Heart right ventricle (tissue), 16 donors: ENCODE results near the gene ANTXR1. TPM values are rescaled to one million over a fixed set of nuclear protein-coding genes. Genes with fewer than 3 reads are reported as not detected.

Source experiments
- ATAC-seq, 8 donors: fragments of 200-7000 bp; cut with Tn5 transposase; one replicate each; pipeline ENCODE4 v1.9.1; 2020; ENCODE audit warnings: mild to moderate bottlenecking in 8 of 8, moderate library complexity in 8 of 8, moderate number of reproducible peaks in 1 of 8
- DNase-seq, 2 donors: peaks; one replicate each; pipeline ENCODE4 v3.0.0-alpha.2; 2020
- H3K27ac ChIP-seq, 10 donors: fragments of 200-600 bp; sonication (generic) in 2 of 10; one replicate each; pipeline versions ENCODE4 v1.5.0 to v1.8.0; 2020 to 2022; ENCODE audit warnings: mild to moderate bottlenecking in 3 of 10
- H3K27me3 ChIP-seq, 7 donors: fragments of 200-600 bp; one replicate each; pipeline ENCODE4 v1.8.0; 2021 to 2022; ENCODE audit warnings: mild to moderate bottlenecking in 2 of 7
- H3K36me3 ChIP-seq, 9 donors: fragments of 200-600 bp; sonication (generic) in 1 of 9; one replicate each; pipeline versions ENCODE4 v1.5.0 to v1.8.0; 2020 to 2022; ENCODE audit warnings: mild to moderate bottlenecking in 2 of 9
- H3K4me1 ChIP-seq, 9 donors: fragments of 200-600 bp; sonication (generic) in 1 of 9; one replicate each; pipeline versions ENCODE4 v1.5.0 to v1.8.0; 2020 to 2022; ENCODE audit warnings: mild to moderate bottlenecking in 4 of 9
- H3K4me3 ChIP-seq, 10 donors: fragments of 200-600 bp; sonication (generic) in 2 of 10; one replicate each; pipeline versions ENCODE4 v1.5.0 to v1.8.0; 2020 to 2022; ENCODE audit warnings: mild to moderate bottlenecking in 7 of 10, moderate library complexity in 2 of 10
- H3K9me3 ChIP-seq, 11 donors: fragments of 200-600 bp in 10 of 11; sonication (generic) in 2 of 11; one replicate each; pipeline versions ENCODE4 v1.5.0 to v1.8.0; 2013 to 2022; ENCODE audit warnings: mild to moderate bottlenecking in 2 of 11, control low read depth in 1 of 11, moderate library complexity in 1 of 11
- WGBS, 2 donors: extraction: QIAGEN DNeasy Blood & Tissue Kit; methylation state at CpG; one replicate each; pipeline ENCODE4 v1.1.7; 2013; ENCODE audit warnings: inconsistent platforms in 1 of 2; 5-methylcytosine and 5-hydroxymethylcytosine counted together
- intact Hi-C, 10 donors: fragments of 100-400 bp; cut with DNase I; formaldehyde crosslinking; loops; one replicate each; pipeline versions ENCODE4 v1.11.1 to v1.14.2; 2022
- polyA plus RNA-seq, 2 donors: library from polyadenylated mRNA; stranded (reverse); fragments of 200-250 nt; gene quantifications; one replicate each; pipeline ENCODE4 v1.2.3, GENCODE V29; 2013
- total RNA-seq, 10 donors: library from RNA; stranded (reverse); fragmentation: NEBNext Ultra II Directional in 3 of 10; extraction: Animal tissue kit (Norgen Biotek cat#: 25700) in 3 of 10; gene quantifications; one replicate each; pipeline versions ENCODE4 v1.2.1 to v1.2.4, GENCODE V29; 2021 to 2023
- TF ChIP-seq, protein P1 (sequence below), 9 donors: fragments of 200-600 bp; sonication (generic) in 2 of 9; IDR thresholded peaks; one replicate each; pipeline versions ENCODE4 v1.5.0 to v1.8.0; 2021 to 2022; ENCODE audit warnings: antibody characterized with exemption in 9 of 9, mild to moderate bottlenecking in 5 of 9, moderate library complexity in 1 of 9
- donor health status: Arrhythmogenic right ventricular cardiomyopathy.
- donor health status: ischemic (EF 13 %, LVEDD 7.1; RV severe dilation, severe dysfunction).
- donor health status: healthy with polysubstance abuse.
- donor health status: DM: no; HTN: yes; CAD: no.
- donor health status: DM: no; HTN: no; CAD: no.
- donor health status: ischemic (EF 25% LVEDD 6.9; RV normal size, moderate dysfunction).
- donor health status: ischemic (EF 25% LVEDD 5.7; RV mildly dilated, moderate dysfunction).
- donor health status: healthy.
- donor health status: DM: yes; HTN: yes; CAD: no.
- donor health status: Ischemic cardiomyopathy.
- donor health status: ischemic (EF 35%, LVEDD 5.7; RV mildly dilated, moderate dysfunction).
- donor health status: nonischemic (EF 11% LVEDD 7.7; RV severe dilation, severe dysfunction).
- donor health status: DM: yes; HTN: yes; CAD: no.
- donor health status: PGD.
- donor health status: ischemic (EF 29% LVEDD 5.4; RV normal size, mild dysfunction).
- donor health status: nonischemic (EF 23%, LVEDD 6.1; RV moderate dilation, normal function).

ANTXR1 gene
- total and polyA plus RNA-seq, 12 donors: 8.9 to 33.1 (median 24.1) TPM

DNA sequence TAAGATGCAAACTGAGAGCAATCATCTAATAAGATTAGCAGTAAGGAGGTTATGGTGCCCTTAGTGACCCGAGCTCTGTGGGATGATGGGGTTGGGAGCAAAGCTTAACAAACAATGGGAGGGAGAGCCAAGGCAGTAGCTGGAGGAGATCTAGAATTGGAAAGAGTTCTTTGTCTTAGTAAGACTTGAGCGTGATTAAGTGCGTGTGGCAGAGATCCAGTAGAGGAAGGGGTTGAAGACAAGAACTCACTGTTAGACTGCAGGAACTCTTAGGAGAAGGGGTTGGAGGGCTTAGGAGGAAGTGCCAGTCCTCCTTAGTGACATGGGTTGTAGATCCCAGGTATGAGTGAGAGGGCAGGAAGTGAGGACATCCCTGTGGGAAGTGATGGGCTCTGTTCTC, 189.3 kb downstream of the ANTXR1 start:
- no peak overlapping the region for H3K4me3 ChIP-seq
- peaks cover 0 to under 1% (median 0%) of the 10 kb centered on the region in 9 donors for H3K36me3 ChIP-seq
- H3K9me3 ChIP-seq: peaks cover 0 to 1% (median 0%) of the 10 kb centered on the region in 11 donors
- peaks cover 0 to 34% (median 6%) of the 10 kb centered on the region in 9 donors for H3K4me1 ChIP-seq
- no peaks in the 10 kb centered on the region for H3K27me3 ChIP-seq
- ATAC-seq (peak in 1 of 8 donors; percentile 28), DNase-seq (no peak)
- intact Hi-C loops: no loop called here
- TF ChIP-seq, protein P1, sequence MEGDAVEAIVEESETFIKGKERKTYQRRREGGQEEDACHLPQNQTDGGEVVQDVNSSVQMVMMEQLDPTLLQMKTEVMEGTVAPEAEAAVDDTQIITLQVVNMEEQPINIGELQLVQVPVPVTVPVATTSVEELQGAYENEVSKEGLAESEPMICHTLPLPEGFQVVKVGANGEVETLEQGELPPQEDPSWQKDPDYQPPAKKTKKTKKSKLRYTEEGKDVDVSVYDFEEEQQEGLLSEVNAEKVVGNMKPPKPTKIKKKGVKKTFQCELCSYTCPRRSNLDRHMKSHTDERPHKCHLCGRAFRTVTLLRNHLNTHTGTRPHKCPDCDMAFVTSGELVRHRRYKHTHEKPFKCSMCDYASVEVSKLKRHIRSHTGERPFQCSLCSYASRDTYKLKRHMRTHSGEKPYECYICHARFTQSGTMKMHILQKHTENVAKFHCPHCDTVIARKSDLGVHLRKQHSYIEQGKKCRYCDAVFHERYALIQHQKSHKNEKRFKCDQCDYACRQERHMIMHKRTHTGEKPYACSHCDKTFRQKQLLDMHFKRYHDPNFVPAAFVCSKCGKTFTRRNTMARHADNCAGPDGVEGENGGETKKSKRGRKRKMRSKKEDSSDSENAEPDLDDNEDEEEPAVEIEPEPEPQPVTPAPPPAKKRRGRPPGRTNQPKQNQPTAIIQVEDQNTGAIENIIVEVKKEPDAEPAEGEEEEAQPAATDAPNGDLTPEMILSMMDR (IDR thresholded peaks at IDR 0.05): no peak
- H3K27ac ChIP-seq: peak overlapping the region in 1 of 10 donors; percentile 26
- WGBS, 2 donors: 68 to 78% methylated on average over 3 of the region's 3 CpGs

DNA sequence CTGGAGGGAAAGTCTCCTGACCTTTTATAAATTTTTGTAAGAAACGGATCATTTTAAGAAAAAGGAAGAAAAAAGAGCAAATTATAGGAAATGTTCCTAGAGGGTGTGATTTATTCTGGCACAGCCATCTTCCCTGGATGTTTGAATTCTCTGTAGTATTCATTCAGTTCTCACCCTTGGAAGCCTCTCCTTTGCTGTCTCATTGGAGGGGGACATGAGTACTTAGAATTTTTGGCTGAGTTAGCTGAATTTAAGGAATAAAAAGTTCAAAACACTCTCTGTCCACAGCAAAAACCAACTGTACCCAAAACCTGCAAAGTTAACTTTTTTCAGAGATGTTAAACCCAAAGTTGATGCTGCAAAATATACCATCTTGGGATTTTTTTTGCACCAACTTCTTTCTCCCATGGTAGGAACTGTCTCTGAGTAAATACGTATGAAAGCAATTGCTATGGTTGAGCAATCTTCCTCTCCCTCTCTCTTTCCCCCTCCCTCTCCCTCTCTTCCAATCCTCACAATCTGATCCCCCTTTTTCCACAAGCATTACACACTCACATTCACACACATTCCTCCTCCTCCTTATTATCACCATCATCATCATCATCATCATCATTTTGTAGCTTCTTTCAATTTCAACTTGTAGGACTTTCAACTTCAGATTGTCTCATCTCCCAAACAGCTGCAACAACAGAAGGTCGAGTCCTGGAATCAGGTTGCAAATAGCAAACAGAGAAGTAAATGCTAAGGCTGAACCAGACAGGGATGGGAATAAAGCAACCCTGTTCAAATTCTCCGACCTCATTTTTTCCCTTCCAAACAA, 190.4 kb downstream of the ANTXR1 start:
- peak overlapping the region in 5 of 10 donors; percentile 4 to 50 (median 26) for H3K27ac ChIP-seq
- WGBS, 2 donors: 72% methylated on average over 4 of the region's 4 CpGs
- peaks cover 0 to 34% (median 6%) of the 10 kb centered on the region in 9 donors for H3K4me1 ChIP-seq
- TF ChIP-seq, protein P1 (IDR thresholded peaks at IDR 0.05): no peak
- no peak for DNase-seq
- ATAC-seq: peak in 6 of 8 donors; percentile 53 to 70 (median 56)
- no peaks in the 10 kb centered on the region for H3K27me3 ChIP-seq
- H3K9me3 ChIP-seq: peaks cover 0 to 9% (median 0%) of the 10 kb centered on the region in 11 donors
- H3K36me3 ChIP-seq: no peaks in the 10 kb centered on the region
- intact Hi-C loops: no loop called here
- no peak overlapping the region for H3K4me3 ChIP-seq

DNA sequence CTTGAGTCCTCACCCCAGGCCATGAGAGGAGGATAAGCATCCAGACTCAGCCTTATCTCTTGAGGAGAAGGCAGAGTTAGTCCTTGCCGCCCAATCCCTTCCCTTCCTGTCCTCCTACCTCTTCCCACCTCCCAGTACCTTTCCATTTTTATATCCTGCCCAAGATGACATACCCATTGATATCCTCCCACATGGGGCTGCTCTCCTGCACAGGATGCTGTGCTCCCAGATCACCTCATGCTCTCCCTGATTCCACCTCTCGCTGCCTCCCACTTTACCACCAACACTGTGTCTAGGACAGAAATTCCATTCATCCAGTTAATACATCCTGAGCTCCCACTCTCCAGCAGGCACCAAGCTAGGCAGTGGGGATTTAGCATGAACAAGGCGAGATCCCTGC, 191.7 kb downstream of the ANTXR1 start:
- Histone ChIP-seq H3K4me3 (no peak overlapping the region), H3K36me3 (no peaks in the 10 kb centered on the region), H3K27me3 (no peaks in the 10 kb centered on the region), H3K4me1 (peaks cover 0 to 34% (median 6%) of the 10 kb centered on the region in 9 donors), H3K9me3 (peaks cover 0 to 9% (median 0%) of the 10 kb centered on the region in 11 donors), H3K27ac (peak overlapping the region in 3 of 10 donors; percentile 2 to 29 (median 16))
- intact Hi-C loops: loop anchor here in 1 of 10 donors (1.0 kb wide), 1 partner anchor 9 kb away; no protein-coding TSS in a partner anchor
- DNase-seq (no peak), ATAC-seq (no peak)
- WGBS, 2 donors: 94 to 98% methylated on average over 3 of the region's 3 CpGs
- TF ChIP-seq, protein P1 (IDR thresholded peaks at IDR 0.05): no peak

DNA sequence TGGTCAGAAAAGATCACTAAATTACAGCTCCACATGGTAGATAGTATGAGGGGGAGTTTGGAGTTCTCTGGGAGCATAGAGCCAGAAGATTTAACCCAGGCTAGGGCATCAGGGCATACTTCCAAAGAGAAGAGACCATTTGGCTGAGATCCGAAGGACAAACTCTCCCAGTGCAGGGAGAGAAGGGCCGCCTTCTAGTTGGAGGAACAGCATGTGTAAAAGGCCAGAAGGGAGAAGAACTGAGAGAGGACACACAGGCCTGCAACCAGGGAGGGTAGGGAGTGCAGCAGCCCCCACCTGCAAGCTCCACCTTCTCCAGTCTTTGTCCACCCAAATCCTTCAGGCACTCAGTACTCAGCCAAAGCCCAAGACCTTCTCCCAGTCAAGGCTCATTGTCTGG, 192.1 kb downstream of the ANTXR1 start:
- Histone ChIP-seq H3K4me1 (peaks cover 0 to 32% (median 5%) of the 10 kb centered on the region in 9 donors), H3K9me3 (peaks cover 0 to 9% (median 0%) of the 10 kb centered on the region in 11 donors), H3K27ac (peak overlapping the region in 1 of 10 donors; percentile 16), H3K27me3 (no peaks in the 10 kb centered on the region), H3K4me3 (no peak overlapping the region), H3K36me3 (no peaks in the 10 kb centered on the region)
- DNase-seq (no peak), ATAC-seq (no peak)
- TF ChIP-seq, protein P1 (IDR thresholded peaks at IDR 0.05): no peak
- 87 to 89% methylated on average over 2 of the region's 2 CpGs for WGBS, 2 donors
- intact Hi-C loops: loop anchor here in 1 of 10 donors (1.0 kb wide), 1 partner anchor 10 kb away; no protein-coding TSS in a partner anchor
